Spleen (tissue), 11 donors: ENCODE measurements around the gene PAX2. TPM values are rescaled to one million over a fixed set of nuclear protein-coding genes. Genes with fewer than 3 reads are reported as not detected.

Experiments used
- DNase-seq: peaks from one replicate; pipeline ENCODE4 v3.0.0-alpha.2; 2020
- H3K27ac ChIP-seq, 8 donors: fragments of 200-600 bp; sonication (generic) in 7 of 8; 1 replicate in 4 of 8; 2 replicates in 4 of 8; pipeline versions ENCODE4 v1.5.0 to v1.8.0; 2016 to 2021; ENCODE audit warnings: inconsistent platforms in 4 of 8, mild to moderate bottlenecking in 4 of 8, moderate library complexity in 1 of 8
- H3K27me3 ChIP-seq, 7 donors: fragments of 200-600 bp; sonication (generic) in 6 of 7; replicated peaks in 1 of 7; 1 replicate in 4 of 7; 2 replicates in 3 of 7; pipeline versions ENCODE4 v1.5.0 to v1.8.0; 2016 to 2021; ENCODE audit warnings: inconsistent platforms in 3 of 7, mild to moderate bottlenecking in 1 of 7
- H3K36me3 ChIP-seq, 6 donors: fragments of 200-600 bp; sonication (generic) in 5 of 6; 1 replicate in 4 of 6; 2 replicates in 2 of 6; pipeline versions ENCODE4 v1.5.0 to v1.8.0; 2016 to 2021; ENCODE audit warnings: inconsistent platforms in 2 of 6
- H3K4me1 ChIP-seq, 6 donors: fragments of 200-600 bp; sonication (generic) in 5 of 6; 1 replicate in 3 of 6; 2 replicates in 3 of 6; pipeline versions ENCODE4 v1.5.0 to v1.8.0; 2016 to 2021; ENCODE audit warnings: inconsistent platforms in 3 of 6
- H3K4me3 ChIP-seq, 8 donors: fragments of 200-600 bp; sonication (generic) in 7 of 8; 1 replicate in 4 of 8; 2 replicates in 4 of 8; pipeline versions ENCODE4 v1.5.0 to v1.8.0; 2016 to 2021; ENCODE audit warnings: inconsistent platforms in 4 of 8, mild to moderate bottlenecking in 4 of 8, moderate library complexity in 2 of 8
- H3K9me3 ChIP-seq, 8 donors: fragments of 200-600 bp; sonication (generic) in 7 of 8; 1 replicate in 4 of 8; 2 replicates in 4 of 8; pipeline versions ENCODE4 v1.5.0 to v1.8.0; 2016 to 2021; ENCODE audit warnings: inconsistent platforms in 4 of 8
- CTCF ChIP-seq, 11 experiments: fragments of 200-600 bp in 7 of 11; fragments of 450-650 bp in 4 of 11; sonication (generic) in 4 of 11; IDR thresholded peaks in 8 of 11; conservative IDR thresholded peaks in 3 of 11; 1 replicate in 7 of 11; 2 replicates in 4 of 11; pipeline versions ENCODE4 v1.4.0 to v1.8.0; 2016 to 2021; ENCODE audit warnings: antibody characterized with exemption in 11 of 11, inconsistent platforms in 4 of 11, mild to moderate bottlenecking in 1 of 11
- POLR2A ChIP-seq, 3 donors: fragments of 450-650 bp; IDR thresholded peaks; one replicate each; pipeline ENCODE4 v1.5.1; 2017; ENCODE audit warnings: antibody characterized with exemption in 3 of 3, mild to moderate bottlenecking in 1 of 3
- POLR2AphosphoS5 ChIP-seq, 3 donors: sonication (generic); formaldehyde crosslinking; IDR thresholded peaks; one replicate each; pipeline ENCODE4 v1.5.1; 2017; ENCODE audit warnings: antibody characterized with exemption in 3 of 3
- WGBS, 5 donors: extraction: QIAGEN DNeasy Blood & Tissue Kit in 3 of 5; methylation state at CpG; one replicate each; pipeline versions ENCODE4 v1.1.5 to v1.1.7; 2013 to 2018; 5-methylcytosine and 5-hydroxymethylcytosine counted together
- intact Hi-C: fragments of 100-400 bp; cut with DNase I; formaldehyde crosslinking; loops from one replicate; pipeline ENCODE4 v1.15.0; 2023; ENCODE audit warnings: low total_unique reads
- polyA plus RNA-seq, 3 donors: library from polyadenylated mRNA; stranded (reverse); fragments of 200-250 nt; gene quantifications; one replicate each; pipeline ENCODE4 v1.2.1, GENCODE V29; 2013
- total RNA-seq, 7 donors: library from RNA; depleted of rRNA in 3 of 7; stranded (reverse); fragments of >200 nt in 3 of 7; fragmentation: NEBNext Ultra II Directional in 4 of 7; extraction: Animal tissue kit (Norgen Biotek cat#: 25700) in 4 of 7; gene quantifications; one replicate each; pipeline versions ENCODE4 v1.1.0 to v1.2.1, GENCODE V29; 2016 to 2021
- donor health status: healthy with polysubstance abuse.
- donor health status: DM: no; HTN: no; CAD: no; lungs with moderate emphysema.
- donor health status: DM: no; HTN: no; CAD: no.
- donor health status: Bipolar disorder and iron deficiency.
- donor health status: healthy.
- donor health status: DM: no; HTN: no; CAD: no.
- donor health status: DM: yes; HTN: yes; CAD: no.

The PAX2 gene
- total and polyA plus RNA-seq, 10 donors: not detected

- Histone ChIP-seq H3K27me3 (peaks cover 10 to 100% (median 96%) of the 10 kb centered on the region in 7 donors), H3K36me3 (no peaks in the 10 kb centered on the region), H3K4me1 (peaks cover 17 to 54% (median 38%) of the 10 kb centered on the region in 6 donors), H3K9me3 (no peaks in the 10 kb centered on the region), H3K4me3 (peak overlapping the region in 2 of 8 donors; percentile 5 to 15), H3K27ac (no peak overlapping the region)
- no peak for TF ChIP-seq POLR2AphosphoS5 (IDR thresholded peaks at IDR 0.05)
- TF ChIP-seq POLR2A (IDR thresholded peaks at IDR 0.05): no peak
- TF ChIP-seq CTCF (IDR thresholded peaks at IDR 0.05 in 8 of 11, conservative IDR thresholded peaks at IDR 0.05 in 3 of 11): no peak
- WGBS, 5 donors: 6 to 10% (median 7%) methylated on average over 38 to 73 of the region's 73 CpGs
- intact Hi-C loops: no loop called here
- peak; percentile 61 for DNase-seq
Observed at GRCh38 chr10:100735337-100736143, 9.8 kb upstream of the PAX2 start.

GRCh38 chr10:100736144-100736808 is 9.1 kb upstream of the PAX2 start:
- H3K27ac ChIP-seq: no peak overlapping the region
- H3K36me3 ChIP-seq: no peaks in the 10 kb centered on the region
- peaks cover 10 to 53% (median 31%) of the 10 kb centered on the region in 6 donors for H3K4me1 ChIP-seq
- intact Hi-C loops: no loop called here
- H3K9me3 ChIP-seq: no peaks in the 10 kb centered on the region
- peak; percentile 43 for DNase-seq
- H3K4me3 ChIP-seq: no peak overlapping the region
- TF ChIP-seq CTCF (IDR thresholded peaks at IDR 0.05 in 8 of 11, conservative IDR thresholded peaks at IDR 0.05 in 3 of 11): no peak
- TF ChIP-seq POLR2AphosphoS5 (IDR thresholded peaks at IDR 0.05): no peak
- no peak for TF ChIP-seq POLR2A (IDR thresholded peaks at IDR 0.05)
- peaks cover 9 to 100% (median 96%) of the 10 kb centered on the region in 7 donors for H3K27me3 ChIP-seq
- WGBS, 5 donors: 48 to 57% (median 50%) methylated on average over 6 of the region's 6 CpGs

- WGBS, 5 donors: 29 to 49% (median 46%) methylated on average over 7 of the region's 7 CpGs
- Histone ChIP-seq H3K27me3 (peaks cover 9 to 100% (median 96%) of the 10 kb centered on the region in 7 donors), H3K4me1 (peaks cover 9 to 56% (median 34%) of the 10 kb centered on the region in 6 donors), H3K27ac (no peak overlapping the region), H3K36me3 (no peaks in the 10 kb centered on the region), H3K9me3 (no peaks in the 10 kb centered on the region), H3K4me3 (peak overlapping the region in 5 of 8 donors; percentile 19 to 62 (median 29))
- peak; percentile 2 for DNase-seq
- TF ChIP-seq POLR2A (IDR thresholded peaks at IDR 0.05): no peak
- no peak for TF ChIP-seq CTCF (IDR thresholded peaks at IDR 0.05 in 8 of 11, conservative IDR thresholded peaks at IDR 0.05 in 3 of 11)
- TF ChIP-seq POLR2AphosphoS5 (IDR thresholded peaks at IDR 0.05): no peak
- intact Hi-C loops: no loop called here
Observed at GRCh38 chr10:100736809-100737354, 8.5 kb upstream of the PAX2 start.
